Lung (tissue), 12 donors: ENCODE results near the gene HDAC4. TPM values are rescaled to one million over a fixed set of nuclear protein-coding genes. Genes with fewer than 3 reads are reported as not detected.

ENCODE experiments used
- ATAC-seq: fragments of 200-7000 bp; cut with Tn5 transposase; one replicate; pipeline ENCODE4 v1.9.1; 2020; ENCODE audit warnings: moderate number of reproducible peaks; ENCODE audit not compliant: insufficient read depth, low FRiP score
- DNase-seq, 3 donors: peaks; one replicate each; pipeline ENCODE4 v3.0.0-alpha.2; 2013 to 2017
- H3K27ac ChIP-seq, 2 donors: one replicate each; pipeline ENCODE4 v1.5.1; 2013; ENCODE audit warnings: mild to moderate bottlenecking in 2 of 2, moderate library complexity in 2 of 2, control low read depth in 1 of 2, inconsistent platforms in 1 of 2, low read depth in 1 of 2, low read length in 1 of 2
- H3K27me3 ChIP-seq, 3 donors: one replicate each; pipeline ENCODE4 v1.5.1; 2013; ENCODE audit warnings: low read length in 2 of 3; ENCODE audit not compliant: control insufficient read depth in 3 of 3, insufficient read depth in 3 of 3
- H3K36me3 ChIP-seq, 4 donors: one replicate each; pipeline ENCODE4 v1.5.1; 2013; ENCODE audit warnings: low read length in 4 of 4, mild to moderate bottlenecking in 1 of 4, moderate library complexity in 1 of 4; ENCODE audit not compliant: control insufficient read depth in 4 of 4, insufficient read depth in 4 of 4
- H3K4me1 ChIP-seq, 5 donors: one replicate each; pipeline ENCODE4 v1.5.1; 2013; ENCODE audit warnings: low read length in 5 of 5, mild to moderate bottlenecking in 2 of 5, moderate library complexity in 1 of 5; ENCODE audit not compliant: control insufficient read depth in 5 of 5, insufficient read depth in 5 of 5
- H3K4me3 ChIP-seq: one replicate; pipeline ENCODE4 v1.5.1; 2013; ENCODE audit warnings: mild to moderate bottlenecking, control low read depth, moderate library complexity
- H3K9ac ChIP-seq, 2 donors: one replicate each; pipeline ENCODE4 v1.5.1; 2013; ENCODE audit warnings: low read length in 2 of 2, control low read depth in 1 of 2; ENCODE audit not compliant: insufficient read depth in 1 of 2
- H3K9me3 ChIP-seq, 4 donors: one replicate each; pipeline ENCODE4 v1.5.1; 2013; ENCODE audit warnings: low read length in 3 of 4, mild to moderate bottlenecking in 1 of 4, moderate library complexity in 1 of 4; ENCODE audit not compliant: control insufficient read depth in 4 of 4, insufficient read depth in 3 of 4
- CTCF ChIP-seq: IDR thresholded peaks from 2 replicates; pipeline ENCODE4 v1.5.1; 2012; ENCODE audit warnings: mild to moderate bottlenecking; ENCODE audit errors: control extremely low read depth, extremely low read depth
- WGBS, 2 donors: extraction: QIAGEN DNeasy Blood & Tissue Kit; methylation state at CpG; one replicate each; pipeline ENCODE4 v1.1.7; 2013; 5-methylcytosine and 5-hydroxymethylcytosine counted together
- polyA plus RNA-seq, 2 donors: library from polyadenylated mRNA; stranded (reverse); fragments of 200-250 nt; gene quantifications; one replicate each; pipeline ENCODE4 v1.2.1, GENCODE V29; 2013
- total RNA-seq, 2 donors: library from RNA; depleted of rRNA in 1 of 2; stranded (reverse); fragments of >200 nt in 1 of 2; gene quantifications; one replicate each; pipeline ENCODE4 v1.2.1, GENCODE V29; 2014 to 2021
- donor health status: control.
- donor health status: control.
- donor health status: Bipolar disorder and iron deficiency.
- donor health status: healthy.
- donor health status: DM: yes; HTN: yes; CAD: no.

HDAC4 gene
- total and polyA plus RNA-seq, 4 donors: 6.9 to 47.7 (median 20.7) TPM

DNA sequence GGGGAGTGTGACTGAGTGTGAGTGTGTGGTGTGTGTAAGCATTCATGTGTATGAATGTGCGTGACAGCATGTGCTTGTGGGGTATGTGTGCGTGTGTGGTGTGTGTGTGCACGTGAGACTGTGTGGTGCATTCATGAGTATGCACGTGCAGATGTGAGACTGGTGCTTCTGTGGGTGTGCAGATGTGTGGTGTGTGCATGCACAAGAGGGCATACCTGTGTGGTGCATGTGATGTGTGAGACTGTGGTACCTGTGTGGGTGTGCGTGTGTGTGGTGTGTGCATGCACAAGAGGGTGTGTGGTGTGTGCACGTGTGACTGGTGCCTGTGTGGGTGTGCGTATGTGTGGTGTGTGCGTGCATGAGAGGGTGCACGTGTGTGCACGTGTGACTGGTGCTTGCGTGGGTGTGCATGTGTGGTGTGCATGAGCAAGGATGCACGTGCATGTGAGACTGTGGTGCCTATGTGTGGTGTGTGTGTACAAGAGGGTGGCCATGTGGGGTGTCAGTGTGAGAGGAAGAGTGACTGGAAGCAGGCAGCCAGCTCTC, 339.6 kb downstream of the HDAC4 start:
- Histone ChIP-seq H3K4me3 (no peak overlapping the region), H3K27me3 (no peaks in the 10 kb centered on the region), H3K27ac (no peak overlapping the region), H3K36me3 (peaks cover 0 to 50% (median 11%) of the 10 kb centered on the region in 4 donors), H3K9me3 (peaks cover 0 to 8% (median 1%) of the 10 kb centered on the region in 4 donors), H3K4me1 (peaks cover 0 to 11% (median 3%) of the 10 kb centered on the region in 5 donors), H3K9ac (no peak overlapping the region)
- WGBS, 2 donors: 96% methylated on average over 12 of the region's 12 CpGs
- ATAC-seq (no peak), DNase-seq (no peak)
- TF ChIP-seq CTCF: no peak

- Histone ChIP-seq H3K9ac (no peak overlapping the region), H3K4me3 (no peak overlapping the region), H3K36me3 (peaks cover 0 to 46% (median 11%) of the 10 kb centered on the region in 4 donors), H3K4me1 (peaks cover 0 to 11% (median 3%) of the 10 kb centered on the region in 5 donors), H3K27me3 (no peaks in the 10 kb centered on the region), H3K9me3 (peaks cover 0 to 8% (median 1%) of the 10 kb centered on the region in 4 donors), H3K27ac (no peak overlapping the region)
- TF ChIP-seq CTCF: no peak
- 96 to 97% methylated on average over 21 of the region's 21 CpGs for WGBS, 2 donors
- ATAC-seq: no peak
- DNase-seq: no peak
These were observed 340.1 kb downstream of the HDAC4 start for GRCh38 chr2:239060676-239061075.

GRCh38 chr2:239059854-239060253, 341.0 kb downstream of the HDAC4 start:
- H3K9ac ChIP-seq: no peak overlapping the region
- ATAC-seq (no peak), DNase-seq (no peak)
- H3K27me3 ChIP-seq: no peaks in the 10 kb centered on the region
- H3K4me1 ChIP-seq: peaks cover 0 to 11% (median 3%) of the 10 kb centered on the region in 5 donors
- TF ChIP-seq CTCF: no peak
- WGBS, 2 donors: 93% methylated on average over 12 of the region's 12 CpGs
- no peak overlapping the region for H3K27ac ChIP-seq
- peaks cover 0 to 41% (median 13%) of the 10 kb centered on the region in 4 donors for H3K36me3 ChIP-seq
- H3K4me3 ChIP-seq: no peak overlapping the region
- peaks cover 0 to 8% (median 1%) of the 10 kb centered on the region in 4 donors for H3K9me3 ChIP-seq

DNA sequence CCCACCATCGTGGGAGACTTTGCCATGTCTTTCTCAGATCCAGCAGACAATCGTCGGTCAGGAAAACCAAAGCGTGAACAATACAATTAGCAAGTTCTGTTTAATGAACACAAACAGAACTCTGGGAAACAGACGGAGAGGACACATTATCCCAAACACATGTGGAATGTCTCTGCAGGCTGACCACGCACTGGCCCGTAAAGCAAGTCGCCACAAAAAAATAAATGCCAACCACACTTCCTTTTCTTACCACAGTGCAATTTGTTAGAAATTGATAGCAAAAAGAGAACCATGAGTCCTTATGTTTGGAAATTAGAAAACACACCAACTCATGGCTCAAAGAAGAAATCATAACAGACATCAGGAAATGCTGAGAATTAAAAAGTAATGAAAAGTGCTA, 342.1 kb downstream of the HDAC4 start:
- peaks cover 3 to 41% (median 11%) of the 10 kb centered on the region in 4 donors for H3K36me3 ChIP-seq

More for the DNA sequence above, 342.1 kb downstream of the HDAC4 start:
- ATAC-seq (no peak), DNase-seq (no peak)
- H3K27me3 ChIP-seq: no peaks in the 10 kb centered on the region
- TF ChIP-seq CTCF: no peak
- 41 to 60% methylated on average over 8 of the region's 8 CpGs for WGBS, 2 donors
- H3K9ac ChIP-seq: no peak overlapping the region
- no peak overlapping the region for H3K27ac ChIP-seq
- H3K9me3 ChIP-seq: peaks cover 0 to 8% (median 1%) of the 10 kb centered on the region in 4 donors
- no peak overlapping the region for H3K4me3 ChIP-seq
- H3K4me1 ChIP-seq: peaks cover 0 to 11% (median 3%) of the 10 kb centered on the region in 5 donors
